ENCODE measurements around the gene C1orf232. TPM values are rescaled to one million over a fixed set of nuclear protein-coding genes. Genes with fewer than 3 reads are reported as not detected.

Gene C1orf232
- total and polyA plus RNA-seq, 3 donors from 2014 or later: not detected

DNA sequence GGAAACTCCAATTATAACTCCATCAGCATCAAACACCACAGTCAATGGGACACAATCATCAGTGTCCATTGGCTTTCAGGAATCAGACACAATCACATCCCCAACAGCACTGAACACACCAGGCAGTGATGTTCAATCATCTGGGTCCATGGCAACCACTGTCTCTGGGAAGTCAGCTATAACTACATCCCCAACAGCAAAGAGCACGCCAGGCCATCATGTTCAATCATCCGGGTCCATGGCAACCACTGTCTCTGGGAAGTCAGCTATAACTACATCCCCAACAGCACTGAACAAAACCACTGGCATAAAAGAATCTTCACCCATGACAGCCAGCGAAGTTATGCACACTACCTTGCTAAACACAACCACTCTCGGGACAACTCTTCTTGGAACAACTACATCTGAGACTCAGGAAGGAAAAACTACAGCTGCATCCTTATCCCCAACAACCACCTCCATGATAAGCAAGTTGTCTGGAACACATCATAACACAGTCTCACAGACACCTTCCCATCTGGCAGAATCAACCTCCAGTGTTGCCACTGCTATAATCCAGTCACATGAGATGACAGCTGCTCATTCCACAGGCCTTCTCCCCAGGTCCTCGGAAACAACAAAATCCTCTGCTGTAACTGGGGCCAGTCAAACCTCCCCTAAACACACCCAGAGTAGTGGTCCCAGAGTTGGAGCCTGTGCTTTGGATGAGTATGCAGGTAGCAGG is 41.5 kb upstream of the C1orf232 start:
- intact Hi-C loops (cut with DNase I; ENCODE audit: low total_unique reads): no loop called here
- WGBS, 2 donors: 89 to 91% methylated on average over 5 of the region's 5 CpGs

DNA sequence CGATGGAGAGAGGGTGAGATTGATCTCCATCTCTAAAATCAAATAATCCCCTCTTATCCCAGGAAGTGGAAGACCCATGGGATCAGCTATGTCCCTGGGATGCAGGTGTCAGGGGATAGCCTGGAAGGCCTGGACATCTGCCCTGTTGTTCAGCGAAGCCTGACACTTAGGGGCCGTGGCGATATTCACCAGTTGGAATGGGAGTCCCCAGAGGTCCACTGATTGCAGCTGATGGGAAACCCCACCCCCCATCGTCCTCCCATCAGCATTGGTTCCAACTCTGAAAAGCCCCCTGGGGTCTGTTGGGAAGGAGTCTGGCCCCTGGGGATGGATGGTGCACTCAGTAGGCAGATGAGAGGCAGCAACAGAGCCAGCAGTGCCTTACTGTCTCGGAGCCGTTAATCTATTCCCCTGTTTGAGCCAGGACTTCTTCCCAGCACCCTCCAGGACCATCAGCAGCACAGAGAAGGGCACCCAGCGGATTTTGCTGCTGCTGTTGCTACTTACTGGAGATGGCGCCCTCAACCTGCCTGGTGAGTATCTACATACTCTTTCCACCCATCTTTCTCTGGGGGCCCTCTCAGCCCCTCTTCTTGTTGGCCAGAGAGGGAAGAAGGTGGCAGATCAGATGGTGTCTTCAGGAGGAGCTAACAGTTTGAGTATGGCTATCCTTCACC is 35.0 kb upstream of the C1orf232 start:
- Histone ChIP-seq H3K4me3 (no peak overlapping the region), H3K9me3 (no peaks in the 10 kb centered on the region), H3K4me1 (peaks cover 5% of the 10 kb centered on the region), H3K27ac (no peak overlapping the region), H3K27me3 (no peaks in the 10 kb centered on the region), H3K36me3 (ENCODE audit: low read depth, missing control alignments) (no peaks in the 10 kb centered on the region)
- DNase-seq: no peak
- intact Hi-C loops (cut with DNase I; ENCODE audit: low total_unique reads): no loop called here
- TF ChIP-seq, protein P1, sequence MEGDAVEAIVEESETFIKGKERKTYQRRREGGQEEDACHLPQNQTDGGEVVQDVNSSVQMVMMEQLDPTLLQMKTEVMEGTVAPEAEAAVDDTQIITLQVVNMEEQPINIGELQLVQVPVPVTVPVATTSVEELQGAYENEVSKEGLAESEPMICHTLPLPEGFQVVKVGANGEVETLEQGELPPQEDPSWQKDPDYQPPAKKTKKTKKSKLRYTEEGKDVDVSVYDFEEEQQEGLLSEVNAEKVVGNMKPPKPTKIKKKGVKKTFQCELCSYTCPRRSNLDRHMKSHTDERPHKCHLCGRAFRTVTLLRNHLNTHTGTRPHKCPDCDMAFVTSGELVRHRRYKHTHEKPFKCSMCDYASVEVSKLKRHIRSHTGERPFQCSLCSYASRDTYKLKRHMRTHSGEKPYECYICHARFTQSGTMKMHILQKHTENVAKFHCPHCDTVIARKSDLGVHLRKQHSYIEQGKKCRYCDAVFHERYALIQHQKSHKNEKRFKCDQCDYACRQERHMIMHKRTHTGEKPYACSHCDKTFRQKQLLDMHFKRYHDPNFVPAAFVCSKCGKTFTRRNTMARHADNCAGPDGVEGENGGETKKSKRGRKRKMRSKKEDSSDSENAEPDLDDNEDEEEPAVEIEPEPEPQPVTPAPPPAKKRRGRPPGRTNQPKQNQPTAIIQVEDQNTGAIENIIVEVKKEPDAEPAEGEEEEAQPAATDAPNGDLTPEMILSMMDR (IDR thresholded peaks at IDR 0.05): no peak
- WGBS, 2 donors: 80 to 90% methylated on average over 6 to 9 of the region's 9 CpGs

More for the DNA sequence above, 41.5 kb upstream of the C1orf232 start:
- no peaks in the 10 kb centered on the region for H3K36me3 ChIP-seq (ENCODE audit: low read depth, missing control alignments)
- H3K9me3 ChIP-seq: no peaks in the 10 kb centered on the region
- no peak overlapping the region for H3K27ac ChIP-seq
- TF ChIP-seq, protein P1 (IDR thresholded peaks at IDR 0.05): no peak
- no peak for TF ChIP-seq POLR2A (IDR thresholded peaks at IDR 0.05)
- no peak for DNase-seq
- no peaks in the 10 kb centered on the region for H3K4me1 ChIP-seq
- no peak overlapping the region for H3K4me3 ChIP-seq
- H3K27me3 ChIP-seq: no peaks in the 10 kb centered on the region

DNA sequence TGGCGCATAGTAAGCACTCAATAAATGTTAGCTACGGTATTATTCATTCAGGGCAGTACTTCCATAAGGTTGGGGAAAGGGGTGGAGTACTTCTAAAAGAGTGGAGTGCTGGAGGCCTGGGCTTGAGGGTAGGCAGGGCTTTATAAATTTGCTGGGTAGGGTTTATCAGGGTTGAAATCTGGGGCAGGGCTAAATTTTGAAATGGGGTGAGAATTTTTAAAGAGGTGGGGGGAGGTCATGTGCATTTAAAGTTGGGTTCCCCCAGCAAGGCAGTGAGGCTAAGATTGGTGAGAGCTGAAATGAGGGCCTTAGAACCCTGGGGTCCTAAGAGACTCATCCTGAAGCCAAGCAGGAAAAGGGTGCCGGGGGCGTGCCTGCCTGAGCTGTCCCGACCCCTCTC is 31.6 kb upstream of the C1orf232 start:
- intact Hi-C loops (cut with DNase I; ENCODE audit: low total_unique reads): no loop called here
- WGBS, 2 donors: 74 to 77% methylated on average over 5 of the region's 5 CpGs
- Histone ChIP-seq H3K36me3 (ENCODE audit: low read depth, missing control alignments) (no peaks in the 10 kb centered on the region), H3K27me3 (no peaks in the 10 kb centered on the region), H3K27ac (no peak overlapping the region), H3K4me3 (no peak overlapping the region), H3K4me1 (peaks cover 5% of the 10 kb centered on the region), H3K9me3 (no peaks in the 10 kb centered on the region)
- no peak for DNase-seq
- TF ChIP-seq, protein P1 (IDR thresholded peaks at IDR 0.05): no peak
- TF ChIP-seq POLR2A (IDR thresholded peaks at IDR 0.05): no peak

DNA sequence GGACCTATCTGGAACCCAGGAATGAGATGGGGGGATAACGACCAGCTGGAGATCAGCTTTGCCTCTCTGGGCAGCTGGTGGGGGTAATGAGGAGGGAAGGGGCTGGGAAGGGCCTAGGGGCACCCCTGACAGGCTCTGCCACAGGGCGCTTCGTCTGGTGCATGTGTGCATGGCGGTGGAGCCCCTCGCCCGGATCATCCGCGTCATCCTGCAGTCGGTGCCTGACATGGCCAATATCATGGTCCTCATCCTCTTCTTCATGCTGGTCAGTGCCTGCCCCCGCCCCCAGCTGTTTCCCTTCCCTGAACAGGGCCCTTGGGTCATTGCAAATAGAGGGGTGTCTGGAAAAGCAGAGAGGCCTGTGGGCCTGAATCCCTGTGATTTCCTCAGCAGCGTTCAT is 29.1 kb upstream of the C1orf232 start:
- Histone ChIP-seq H3K27ac (no peak overlapping the region), H3K4me1 (peaks cover 5% of the 10 kb centered on the region), H3K4me3 (no peak overlapping the region), H3K27me3 (no peaks in the 10 kb centered on the region), H3K36me3 (ENCODE audit: low read depth, missing control alignments) (no peaks in the 10 kb centered on the region), H3K9me3 (no peaks in the 10 kb centered on the region)
- intact Hi-C loops (cut with DNase I; ENCODE audit: low total_unique reads): no loop called here
- TF ChIP-seq, protein P1 (IDR thresholded peaks at IDR 0.05): no peak
- no peak for TF ChIP-seq POLR2A (IDR thresholded peaks at IDR 0.05)
- 80 to 83% methylated on average over 11 of the region's 11 CpGs for WGBS, 2 donors
- no peak for DNase-seq

Measured in testis (tissue), 3 donors.